CD4-positive, alpha-beta T cell treated with Interleukin-17A for 4 hours (primary cell): ENCODE results near the gene NECAB3.
"Not testable (repeated sequence)": the region's sequence is repeated elsewhere in the genome, so short reads cannot be mapped to it uniquely, and the experiment has no call there.

Source experiments
- DNase-seq: peaks from one replicate; pipeline ENCODE4 v3.0.0-alpha.2; 2020; ENCODE audit warnings: mixed read lengths

NECAB3 gene

DNA sequence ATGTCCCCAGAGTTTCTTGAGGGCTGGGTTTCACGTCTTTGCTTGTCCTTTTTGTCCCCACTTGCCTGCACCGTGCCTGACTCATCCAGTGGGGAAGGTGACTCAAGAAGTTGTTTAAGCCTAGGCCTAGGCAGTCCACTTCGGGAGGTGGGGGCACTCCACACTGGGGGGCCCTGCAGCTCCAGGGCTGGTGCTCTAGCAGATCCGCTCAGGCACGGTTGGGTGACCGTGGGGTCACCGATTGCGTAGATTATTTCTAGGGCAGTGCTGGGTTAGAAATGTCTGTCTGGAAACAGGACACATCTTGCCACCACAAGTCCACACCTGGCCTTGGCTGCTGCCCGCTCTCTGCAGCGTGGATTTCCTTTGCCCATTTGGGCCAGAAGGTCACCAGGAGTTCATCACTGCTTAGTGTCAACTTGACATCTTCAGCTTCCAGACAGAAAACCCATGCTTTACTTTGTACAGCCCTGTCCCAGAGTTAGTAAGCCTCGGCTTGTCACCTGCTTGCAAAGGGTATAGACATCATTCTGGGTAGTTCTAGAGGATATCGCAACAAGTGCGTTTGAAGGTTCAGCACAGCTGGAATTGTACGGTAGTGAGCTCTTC is 25.7 kb downstream of the NECAB3 start:
- no peak for DNase-seq

DNA sequence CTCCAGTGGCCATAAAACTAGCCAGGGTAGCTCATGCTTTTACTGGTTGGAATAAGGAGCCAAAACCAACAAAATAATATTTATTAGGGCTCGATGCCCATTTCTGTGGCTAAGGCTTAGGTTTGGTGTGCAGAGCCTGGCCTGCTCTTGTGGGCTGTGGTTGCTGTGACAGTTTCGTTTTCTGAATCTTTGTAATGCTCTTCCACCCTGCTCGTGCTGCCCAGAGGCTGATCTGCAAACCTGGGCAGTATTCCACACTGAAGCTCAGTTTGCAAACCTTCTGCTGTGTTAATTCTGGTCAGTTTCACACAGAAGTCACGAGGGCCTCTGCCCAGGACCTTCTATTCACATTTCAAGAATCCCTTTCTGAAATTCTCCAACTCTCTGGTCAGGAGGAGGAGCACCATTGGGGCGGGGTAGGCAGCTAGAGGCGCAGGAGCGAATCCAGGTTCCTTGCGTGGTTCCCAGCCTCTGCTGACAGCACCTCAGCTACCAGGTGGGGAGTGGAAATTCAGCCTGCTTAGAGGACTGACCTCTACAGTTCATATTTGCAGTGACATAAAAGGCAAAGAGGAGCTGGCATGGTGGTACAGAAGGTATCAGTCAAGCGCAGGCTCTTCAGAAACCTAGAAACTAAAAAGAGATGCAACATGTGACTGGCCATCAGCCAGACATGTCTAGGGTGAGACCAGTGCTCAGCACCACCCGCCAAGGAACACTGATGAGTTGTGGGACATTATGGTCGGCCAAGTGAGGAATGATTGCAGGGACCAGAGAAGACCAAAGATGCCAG is 26.4 kb downstream of the NECAB3 start:
- DNase-seq, result no peak

GRCh38 chr20:33646959-33647602 is 27.1 kb downstream of the NECAB3 start:
- not testable (repeated sequence) for DNase-seq

GRCh38 chr20:33646191-33646590 is 28.0 kb downstream of the NECAB3 start:
- DNase-seq, result no peak

- no peak for DNase-seq
These were observed 28.8 kb downstream of the NECAB3 start for GRCh38 chr20:33645396-33645795.

DNA sequence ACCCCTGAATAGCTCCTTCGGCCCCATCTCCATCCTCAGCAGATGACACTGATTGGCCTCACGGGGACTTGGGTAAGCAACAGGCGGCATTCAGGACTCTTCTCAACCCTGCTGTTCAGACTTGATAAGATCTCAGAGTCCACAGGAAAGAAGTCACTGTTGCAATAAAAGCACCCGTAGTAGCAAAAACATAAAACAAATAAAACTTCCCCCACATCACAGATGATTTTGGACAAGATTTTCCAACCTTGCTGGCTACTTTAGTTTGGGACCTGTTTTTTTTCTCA is 29.2 kb downstream of the NECAB3 start:
- DNase-seq, result no peak

DNA sequence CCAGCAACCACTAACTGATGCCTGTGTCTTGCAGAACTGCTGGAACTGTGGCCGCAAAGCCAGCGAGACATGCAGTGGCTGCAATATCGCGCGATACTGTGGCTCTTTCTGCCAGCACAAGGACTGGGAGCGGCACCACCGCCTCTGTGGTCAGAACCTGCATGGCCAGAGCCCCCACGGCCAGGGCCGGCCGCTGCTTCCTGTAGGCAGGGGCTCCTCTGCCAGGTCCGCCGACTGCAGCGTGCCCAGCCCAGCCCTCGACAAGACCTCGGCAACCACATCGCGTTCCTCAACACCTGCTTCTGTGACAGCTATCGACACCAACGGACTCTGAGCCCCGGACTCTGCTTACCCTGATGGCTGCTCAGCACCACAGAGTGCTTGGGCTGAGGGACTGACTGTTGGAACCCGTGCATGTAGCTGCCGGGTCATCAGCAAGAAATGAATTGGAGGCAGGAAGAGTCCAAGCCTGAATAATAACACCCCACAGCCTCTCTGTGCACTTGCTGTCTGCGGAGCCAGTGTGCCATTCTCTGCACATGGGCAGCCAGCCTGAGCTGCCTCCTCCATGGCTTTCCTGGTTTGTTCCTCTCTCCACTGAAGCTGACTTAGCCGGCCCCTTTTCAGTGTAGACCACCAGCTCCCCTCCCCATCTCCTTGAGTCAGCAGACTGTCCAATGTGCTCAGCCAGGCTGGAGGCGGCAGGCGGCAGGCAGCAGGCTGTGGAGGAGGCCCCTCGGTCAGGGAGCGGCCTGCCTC is 29.7 kb downstream of the NECAB3 start:
- DNase-seq, result no peak

DNA sequence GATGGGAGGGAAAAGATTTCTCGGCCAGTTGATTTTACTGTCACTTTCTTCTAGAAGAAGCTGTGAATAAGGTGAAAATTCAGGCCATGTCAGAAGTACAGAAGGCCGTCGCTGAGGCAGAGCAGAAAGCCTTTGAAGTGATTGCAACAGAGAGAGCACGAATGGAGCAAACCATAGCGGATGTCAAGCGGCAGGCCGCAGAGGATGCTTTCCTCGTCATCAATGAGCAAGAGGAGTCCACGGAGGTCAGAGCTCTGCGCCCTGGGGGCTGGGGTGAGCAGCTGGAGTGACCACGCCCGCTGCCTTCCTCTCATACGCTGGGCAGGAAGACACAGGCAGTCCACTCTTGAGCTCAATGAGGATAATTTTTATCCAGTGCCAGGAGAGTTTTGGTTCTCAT is 33.9 kb downstream of the NECAB3 start:
- no peak for DNase-seq

DNA sequence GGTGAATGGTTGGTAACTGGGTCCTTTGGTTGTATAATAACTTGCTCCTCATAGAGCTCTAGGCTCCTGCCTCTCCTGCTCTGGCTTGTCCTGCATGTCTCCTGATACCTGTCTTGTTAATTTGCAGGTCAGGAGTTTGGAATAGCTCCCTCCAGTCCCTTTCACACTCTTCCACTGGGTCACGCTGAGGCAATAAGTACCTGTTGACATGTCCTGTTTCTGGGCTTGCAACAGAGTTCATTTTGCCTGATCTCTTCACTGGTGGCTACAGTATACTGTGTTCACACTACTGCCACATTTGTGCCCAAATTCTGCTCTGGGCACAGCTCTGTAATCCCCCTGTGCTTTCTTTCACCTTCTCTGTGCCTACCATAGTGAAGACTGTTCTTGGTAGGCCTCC is 37.5 kb downstream of the NECAB3 start:
- no peak for DNase-seq

DNA sequence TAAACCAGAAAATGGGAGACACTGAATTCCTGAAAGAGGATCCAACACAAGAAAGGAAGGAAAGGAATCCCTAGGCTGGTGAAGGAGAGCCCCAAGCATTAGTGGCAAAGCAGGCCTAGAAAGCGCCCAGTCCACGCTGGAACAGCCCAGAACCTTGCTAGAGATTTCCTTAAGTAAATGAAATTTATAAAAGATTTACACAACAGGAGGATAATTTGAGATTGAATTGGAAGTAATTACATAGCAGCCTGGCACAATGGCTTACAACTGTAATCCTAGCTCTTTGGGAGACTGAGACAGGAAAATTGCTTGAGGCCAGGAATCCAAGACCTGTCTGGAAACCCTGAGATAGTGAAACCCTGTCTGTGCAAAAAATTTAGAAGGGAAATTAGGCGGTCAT is 38.9 kb downstream of the NECAB3 start:
- no peak for DNase-seq

DNA sequence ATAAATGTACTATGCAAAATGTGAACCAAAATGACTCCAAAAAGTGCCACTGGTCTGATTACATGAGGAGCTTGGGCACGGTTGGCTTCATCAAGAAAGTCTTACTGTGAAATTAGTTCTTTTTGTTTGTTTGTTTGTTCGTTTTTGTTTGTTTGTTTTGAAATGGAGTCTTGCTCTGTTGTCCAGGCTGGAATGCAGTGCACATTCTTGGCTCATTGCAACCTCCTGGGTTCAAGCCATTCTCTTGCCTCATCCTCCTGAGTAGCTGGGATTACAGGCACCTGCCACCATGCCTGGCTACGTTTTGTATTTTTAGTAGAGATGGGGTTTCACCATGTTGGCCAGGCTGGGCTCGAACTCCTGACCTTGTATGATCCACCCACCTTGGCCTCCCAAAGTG is 42.3 kb downstream of the NECAB3 start:
- DNase-seq, result not testable (repeated sequence)

- DNase-seq, result no peak
These were observed 43.7 kb downstream of the NECAB3 start for GRCh38 chr20:33630507-33630906.

- no peak for DNase-seq
These were observed 44.2 kb downstream of the NECAB3 start for GRCh38 chr20:33629979-33630378.

DNA sequence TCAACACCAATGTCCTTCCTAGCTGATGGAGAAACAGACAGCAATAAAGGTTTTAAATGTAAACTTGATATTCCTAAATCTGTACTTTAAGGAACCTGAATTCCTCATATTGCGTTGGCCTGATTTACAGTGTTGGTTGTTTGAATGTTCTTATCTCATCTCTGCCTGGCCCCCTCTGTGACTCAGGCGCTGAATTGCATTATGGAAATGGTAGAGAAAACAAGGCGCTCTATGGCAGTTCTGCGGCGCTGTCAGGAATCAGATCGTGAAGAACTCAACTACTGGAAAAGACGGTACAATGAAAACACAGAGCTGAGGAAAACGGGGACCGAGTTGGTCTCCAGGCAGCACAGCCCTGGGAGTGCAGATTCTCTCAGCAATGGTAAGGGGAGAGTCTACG is 44.7 kb downstream of the NECAB3 start:
- DNase-seq, result no peak

GRCh38 chr20:33627577-33628216 is 46.5 kb downstream of the NECAB3 start:
- DNase-seq, result no peak

GRCh38 chr20:33626190-33626589 is 48.0 kb downstream of the NECAB3 start:
- DNase-seq, result no peak

- DNase-seq, result no peak
These were observed 49.8 kb downstream of the NECAB3 start for GRCh38 chr20:33624399-33624798.

GRCh38 chr20:33622705-33623365 is 51.4 kb downstream of the NECAB3 start:
- no peak for DNase-seq

DNA sequence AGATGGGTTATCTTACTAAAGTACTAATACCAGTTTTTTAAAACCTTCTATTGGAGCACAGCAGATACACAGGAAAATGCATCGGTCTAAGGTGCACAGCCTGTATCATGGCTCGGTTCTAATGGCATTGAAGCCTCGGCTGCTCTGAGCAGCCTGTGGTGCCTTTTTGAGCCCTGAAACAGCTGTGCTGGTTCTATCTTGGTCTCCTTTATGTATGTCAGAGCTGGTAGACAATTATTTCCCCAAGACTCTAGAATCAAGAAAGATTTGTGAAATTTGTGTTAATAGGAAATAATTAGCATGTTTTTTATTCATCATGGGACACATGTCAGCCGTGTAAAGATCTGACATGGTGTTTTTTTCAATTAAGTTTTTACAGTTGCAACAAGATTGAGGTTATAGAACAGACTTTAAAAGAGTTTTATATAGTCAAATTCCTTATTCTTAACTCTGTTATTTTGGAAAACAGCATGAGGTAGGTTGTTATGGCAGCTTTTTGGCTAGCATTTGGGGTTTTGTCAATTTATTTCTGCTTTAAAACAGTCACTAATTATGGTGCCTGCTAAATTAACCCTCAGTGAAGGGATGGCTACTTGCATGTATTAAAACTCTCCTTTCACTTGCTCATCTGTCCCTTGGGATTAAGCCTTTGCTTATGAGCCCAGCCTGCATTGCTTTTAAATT is 52.4 kb downstream of the NECAB3 start:
- no peak for DNase-seq

DNA sequence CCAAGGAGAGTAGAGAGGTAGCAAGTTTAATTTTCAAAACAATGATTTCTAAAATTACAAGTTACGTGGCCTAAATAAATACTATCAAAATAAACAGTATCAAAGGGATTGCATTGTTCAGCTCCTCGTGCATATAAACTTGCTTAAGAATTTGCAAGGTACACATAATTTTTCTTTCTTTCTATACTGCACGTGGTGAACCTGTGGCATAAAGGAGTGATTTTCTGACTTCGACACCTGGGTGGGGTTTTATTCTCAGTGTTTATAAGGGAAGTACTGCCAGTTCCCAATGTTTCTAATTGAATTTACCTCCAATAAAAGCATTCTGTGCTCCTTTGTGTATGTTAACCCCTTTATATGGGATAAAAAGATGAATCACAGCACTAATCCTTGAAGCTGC is 62.2 kb downstream of the NECAB3 start:
- DNase-seq, result no peak

DNA sequence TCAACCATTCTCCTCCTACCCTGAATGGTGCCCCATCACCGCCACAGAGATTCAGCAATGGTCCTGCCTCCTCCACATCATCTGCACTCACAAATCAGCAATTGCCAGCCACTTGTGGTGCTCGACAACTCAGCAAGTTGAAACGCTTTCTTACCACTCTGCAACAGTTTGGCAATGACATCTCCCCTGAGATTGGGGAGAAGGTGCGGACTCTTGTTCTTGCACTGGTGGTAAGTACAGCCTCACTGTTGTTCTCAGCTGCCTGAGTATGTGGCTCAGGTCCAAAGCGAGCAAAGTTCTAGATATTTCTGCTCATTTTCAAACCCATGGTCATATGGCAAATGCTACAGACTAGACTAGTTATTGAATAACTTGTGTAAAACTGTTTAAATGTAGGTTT is 63.1 kb downstream of the NECAB3 start:
- DNase-seq, result no peak

- no peak for DNase-seq
These were observed 64.7 kb downstream of the NECAB3 start for GRCh38 chr20:33609504-33609903.
